NCI-H526 (cell line): Measurements from ENCODE around the gene TMEM164.
A peak's percentile ranks its signal among the peaks of the same experiment; 100 is the strongest.

Source experiments
- DNase-seq, 2 experiments: peaks; one replicate each; lab custom pipeline; 2025; lab: John Stamatoyannopoulos, UW

The TMEM164 gene

DNA sequence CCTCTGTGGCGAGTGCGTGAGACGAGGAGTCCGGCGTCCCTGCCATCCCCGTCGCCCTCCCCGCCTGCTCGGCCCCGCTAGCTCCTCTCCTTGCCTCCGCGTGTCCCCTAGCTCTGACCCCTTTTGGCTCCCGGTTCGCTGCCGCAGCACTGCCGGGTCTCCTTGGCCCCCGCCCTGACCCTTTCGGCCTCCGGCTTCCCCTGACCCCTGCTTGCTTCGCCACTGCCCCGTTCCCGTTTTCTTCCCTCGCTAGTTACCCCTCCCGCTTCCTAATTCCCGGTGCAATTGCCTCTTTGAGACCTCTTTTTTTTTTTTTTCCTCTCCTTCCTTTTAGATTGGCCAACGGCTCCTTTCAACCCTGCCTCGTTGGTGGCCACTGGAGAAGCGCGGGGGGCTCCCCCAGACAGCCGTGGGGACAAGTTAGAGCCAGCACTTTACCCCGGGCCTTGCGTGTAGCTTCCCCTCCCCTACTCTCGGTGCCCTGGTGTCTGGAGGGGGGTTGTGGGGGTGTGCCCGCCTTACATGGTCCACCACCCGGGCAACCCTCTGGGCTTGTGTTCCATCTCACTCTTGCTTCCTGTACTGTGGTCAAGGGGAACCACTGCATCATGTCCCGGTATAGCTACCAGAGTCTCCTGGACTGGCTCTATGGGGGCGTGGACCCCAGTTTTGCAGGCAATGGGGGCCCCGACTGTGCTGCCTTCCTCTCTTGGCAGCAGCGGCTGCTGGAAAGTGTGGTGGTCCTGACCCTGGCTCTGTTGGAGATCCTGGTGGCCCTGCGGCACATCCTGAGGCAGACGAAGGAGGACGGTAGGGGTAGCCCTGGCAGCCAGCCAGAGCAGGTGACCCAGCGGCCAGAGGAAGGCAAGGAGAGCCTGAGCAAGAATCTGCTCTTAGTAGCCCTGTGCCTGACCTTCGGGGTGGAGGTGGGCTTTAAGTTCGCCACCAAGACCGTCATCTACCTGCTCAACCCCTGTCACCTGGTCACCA is 548 bp downstream of the TMEM164 start:
- peak in 1 of 2 experiments; percentile 25 for DNase-seq

DNA sequence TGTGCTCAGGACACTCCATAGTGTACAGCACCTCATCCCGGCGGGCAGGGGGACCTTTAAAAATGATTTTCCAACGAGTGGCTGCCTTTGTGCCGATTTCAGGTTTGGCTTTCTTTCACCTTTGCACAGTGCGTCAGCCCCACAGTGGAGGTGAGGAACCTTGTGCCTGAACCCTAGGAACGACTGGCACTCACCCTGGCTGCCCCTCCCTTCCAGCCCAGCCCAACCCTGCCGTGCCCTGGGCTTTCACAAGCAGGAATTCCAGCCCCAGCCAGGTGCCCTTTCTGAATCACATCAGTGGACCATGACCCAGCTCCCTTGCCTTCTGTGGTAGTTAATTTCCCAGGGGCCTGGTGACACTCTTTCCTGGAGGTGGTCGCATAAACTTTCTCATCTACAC is 1.3 kb downstream of the TMEM164 start:
- peak in 1 of 2 experiments; percentile 39 for DNase-seq

- peak; percentile 58 to 65 for DNase-seq
Observed at GRCh38 chrX:110004731-110005369, 1.9 kb downstream of the TMEM164 start.

DNA sequence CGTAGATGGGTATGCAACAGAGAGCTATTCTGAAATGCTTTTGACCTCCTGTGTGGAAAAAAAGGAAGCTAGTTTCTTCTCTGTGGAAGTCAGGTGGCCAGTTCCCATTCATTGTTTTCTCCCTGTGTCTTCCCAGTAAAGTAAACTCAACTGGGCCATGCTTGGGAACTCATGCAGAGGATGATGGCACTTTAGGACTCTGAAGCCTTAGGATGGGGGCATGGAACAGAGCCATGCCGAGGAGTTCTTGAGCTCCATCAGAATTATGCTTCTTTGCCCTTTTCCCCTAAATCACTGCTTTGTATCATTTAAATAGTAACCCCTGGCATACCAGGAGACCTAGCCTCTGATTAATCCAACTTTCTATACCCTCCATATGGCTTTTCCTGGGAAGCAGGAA is 3.2 kb downstream of the TMEM164 start:
- DNase-seq, result no peak

- no peak for DNase-seq
Observed at GRCh38 chrX:110006821-110007375, 4.0 kb downstream of the TMEM164 start.

GRCh38 chrX:110008011-110008635 is 5.2 kb downstream of the TMEM164 start:
- no peak for DNase-seq

DNA sequence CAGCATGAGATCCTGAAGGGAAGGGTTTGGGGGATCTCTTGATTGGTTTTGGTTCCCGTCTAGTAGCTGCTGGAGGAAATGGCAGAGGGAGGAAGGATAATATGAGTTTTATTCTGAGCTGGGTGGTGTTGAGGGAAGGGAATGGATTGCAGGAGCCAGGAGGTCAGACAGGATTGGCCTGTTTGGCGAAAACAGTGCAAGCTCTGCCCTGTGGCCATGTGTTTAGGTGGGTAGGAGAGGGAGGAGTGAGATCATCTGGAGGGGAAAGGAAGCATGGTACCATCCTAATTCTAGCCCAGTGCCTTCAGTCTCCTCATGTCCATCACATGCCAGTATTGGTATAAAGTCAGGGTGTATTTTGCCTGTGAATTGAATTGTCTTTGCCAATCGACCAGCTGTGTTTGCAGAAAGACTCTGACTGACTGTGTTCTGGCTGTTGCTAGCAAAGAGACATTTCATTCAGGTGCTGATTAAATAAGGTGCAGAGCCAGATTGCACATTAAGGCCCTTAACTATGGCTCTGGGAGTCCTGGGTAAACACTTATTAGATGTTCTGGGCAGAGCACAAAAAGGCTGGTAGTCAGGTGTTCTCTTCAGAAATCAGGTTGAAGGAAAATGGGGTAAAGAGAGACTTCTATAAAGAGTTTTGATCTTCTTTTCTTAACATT is 10.0 kb downstream of the TMEM164 start:
- DNase-seq, result no peak

- DNase-seq, result no peak
Observed at GRCh38 chrX:110013968-110014367, 11.1 kb downstream of the TMEM164 start.

GRCh38 chrX:110015032-110015431 is 12.1 kb downstream of the TMEM164 start:
- no peak for DNase-seq

- no peak for DNase-seq
Observed at GRCh38 chrX:110015915-110016314, 13.0 kb downstream of the TMEM164 start.

DNA sequence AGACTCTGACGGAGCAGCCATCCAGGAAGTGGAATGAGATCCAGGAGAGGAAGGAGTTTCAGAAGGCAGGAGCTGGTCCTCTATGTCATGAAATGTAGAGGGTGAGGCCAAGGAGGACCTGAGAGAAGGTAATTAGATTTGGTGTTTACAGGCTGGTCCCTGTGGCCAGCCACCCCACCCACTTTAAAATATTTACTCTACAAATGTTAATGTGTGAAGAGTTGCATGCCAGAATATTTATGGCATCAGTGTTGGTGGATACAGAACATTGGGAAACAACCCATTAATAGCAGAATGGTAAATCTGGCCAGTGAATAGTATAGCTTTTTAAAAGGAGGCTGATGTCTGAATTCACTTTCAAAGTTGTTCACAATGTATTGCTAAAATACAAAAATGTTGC is 17.6 kb downstream of the TMEM164 start:
- DNase-seq, result no peak

- DNase-seq, result no peak
Observed at GRCh38 chrX:110021258-110022022, 18.5 kb downstream of the TMEM164 start.

DNA sequence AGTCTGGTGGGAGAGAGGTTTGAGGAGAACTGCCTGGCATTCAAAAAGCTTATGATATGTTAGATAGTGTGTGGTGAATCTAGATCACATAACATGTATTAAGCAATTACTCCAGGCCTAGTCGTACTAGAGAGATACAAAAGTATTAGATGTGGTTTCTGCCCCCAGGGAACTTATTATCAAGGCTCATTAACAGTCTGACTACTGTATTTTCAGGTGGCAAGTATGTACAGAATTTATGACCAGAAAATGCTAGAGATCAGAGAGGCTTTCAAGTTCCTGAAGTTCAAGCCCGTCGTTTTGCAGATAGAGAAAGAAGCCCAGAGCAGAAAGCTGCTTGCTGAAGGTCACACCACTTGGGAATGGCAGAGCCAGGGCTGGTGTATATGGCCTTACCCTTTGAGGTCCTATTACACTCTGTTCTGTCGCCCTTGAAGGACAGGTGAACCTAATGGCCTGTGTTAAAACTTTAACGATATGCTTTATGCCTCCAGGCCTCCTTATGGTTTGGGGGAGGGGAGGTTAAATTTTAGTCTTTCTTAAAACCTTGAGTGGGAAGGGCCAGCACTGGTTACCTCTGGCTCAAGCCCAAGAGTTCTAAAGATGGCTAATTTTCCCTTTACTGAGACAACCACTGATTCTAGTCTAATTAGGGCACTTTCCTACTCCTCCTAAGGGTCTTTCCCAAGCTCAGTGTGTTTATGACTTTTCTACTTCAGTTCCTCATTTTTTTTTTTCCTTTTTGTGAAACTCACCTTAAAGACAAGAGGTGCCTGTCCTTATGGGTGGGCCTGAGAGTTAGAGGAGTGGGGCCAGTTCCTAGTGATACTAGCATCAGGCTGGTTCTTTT is 19.9 kb downstream of the TMEM164 start:
- DNase-seq, result no peak

DNA sequence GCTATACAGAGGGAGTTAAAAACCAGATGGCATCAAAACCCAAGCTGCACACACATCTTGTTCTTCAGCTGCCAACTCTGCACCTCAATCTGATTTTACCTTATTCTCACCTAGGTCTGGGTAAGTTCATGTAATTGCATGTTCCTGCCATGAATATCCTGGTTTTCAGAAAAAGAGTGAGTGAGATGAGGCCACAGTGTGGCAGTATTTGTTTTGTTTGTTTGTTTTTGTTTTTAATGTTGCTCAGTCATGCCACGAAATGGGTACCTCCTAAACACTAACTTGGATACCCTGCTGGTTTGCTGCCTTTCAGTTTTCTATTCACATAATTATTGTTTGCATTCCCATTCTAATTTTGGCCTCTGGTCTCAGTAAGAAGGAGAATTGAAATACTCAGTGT is 22.5 kb downstream of the TMEM164 start:
- no peak for DNase-seq

DNA sequence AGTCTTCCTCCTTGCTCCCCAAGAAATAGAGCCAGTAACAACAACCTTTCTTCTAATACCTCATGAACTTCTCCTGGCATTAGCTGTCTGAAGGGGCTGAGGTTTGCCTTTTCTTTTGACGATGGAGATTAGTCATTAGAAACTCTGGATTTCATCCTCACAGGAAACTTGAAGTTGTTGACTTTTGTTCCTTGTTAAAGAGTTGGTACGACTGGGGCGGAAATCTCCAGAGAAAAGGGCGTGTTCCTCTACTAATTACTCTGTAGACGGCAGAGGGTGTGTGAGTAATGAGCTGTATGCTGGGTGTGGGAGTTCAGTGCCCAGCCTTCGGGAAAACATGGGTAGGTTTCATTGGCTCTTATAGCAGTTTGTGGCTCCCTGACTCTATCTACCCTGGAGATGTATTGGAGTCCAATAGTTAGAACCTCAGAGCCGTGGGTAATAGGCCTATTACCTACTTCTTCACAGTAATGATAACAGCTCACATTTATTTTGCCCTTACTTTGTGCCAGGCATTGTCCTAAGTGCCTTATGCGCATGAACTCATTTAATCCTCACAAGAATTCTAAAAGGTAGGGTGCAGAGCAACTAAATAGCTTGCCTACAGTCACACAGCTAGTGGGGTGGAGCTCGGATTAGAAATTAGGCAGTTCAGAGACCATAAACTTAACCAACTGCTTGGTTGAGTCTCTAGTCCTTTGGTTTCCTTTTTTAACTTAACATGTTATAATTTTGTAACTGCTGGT is 23.4 kb downstream of the TMEM164 start:
- no peak for DNase-seq

DNA sequence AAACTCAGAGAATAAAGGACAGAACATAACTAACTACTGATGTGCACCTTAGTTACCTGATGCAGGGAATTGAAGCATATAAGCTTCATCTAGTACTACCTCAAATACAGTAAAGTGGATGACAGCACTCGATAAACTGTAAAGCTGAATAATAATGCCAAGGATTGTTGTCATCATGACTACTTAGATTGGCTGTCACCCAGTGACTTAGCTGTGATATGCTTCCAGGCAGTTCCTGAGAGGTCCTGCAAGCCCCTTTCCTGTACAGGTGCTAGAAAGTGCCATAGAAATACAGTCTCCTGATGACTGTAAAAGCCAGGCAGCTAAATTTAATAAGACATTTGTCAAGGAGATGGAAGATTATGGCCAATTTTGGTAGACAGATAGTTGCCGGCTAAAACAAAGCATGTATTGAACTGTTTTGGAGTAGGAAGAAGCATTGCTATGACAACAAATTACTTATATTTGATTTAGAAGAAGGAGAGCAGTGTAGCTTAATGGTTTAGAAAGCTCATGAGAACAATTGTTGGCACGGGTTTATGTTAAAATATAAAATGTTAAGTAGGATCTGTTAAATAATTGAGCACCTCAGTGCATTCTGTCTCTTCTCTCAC is 29.7 kb downstream of the TMEM164 start:
- no peak for DNase-seq

GRCh38 chrX:110034036-110034435 is 31.1 kb downstream of the TMEM164 start:
- DNase-seq, result no peak

GRCh38 chrX:110036162-110037033 is 33.5 kb downstream of the TMEM164 start:
- DNase-seq, result no peak
